Endothelial cell of umbilical vein (primary cell): Measurements from ENCODE around the gene GLI2.

Experiments
- EZH2 ChIP-seq: IDR thresholded peaks from 2 replicates; pipeline ENCODE4 v1.6.1; 2012; ENCODE audit warnings: borderline replicate concordance, low read depth, mild to moderate bottlenecking, moderate library complexity, low read length, inconsistent platforms; ENCODE audit not compliant: severe bottlenecking
- FOS ChIP-seq: IDR thresholded peaks from 2 replicates; pipeline ENCODE4 v1.6.1; 2011; ENCODE audit warnings: mild to moderate bottlenecking, low read length, moderate library complexity, borderline replicate concordance; ENCODE audit not compliant: insufficient read depth
- JUN ChIP-seq: IDR thresholded peaks from 2 replicates; pipeline ENCODE4 v1.6.1; 2011; ENCODE audit warnings: borderline replicate concordance, low read depth; ENCODE audit not compliant: insufficient read length, insufficient read depth
- MAX ChIP-seq: IDR thresholded peaks from 2 replicates; pipeline ENCODE4 v1.6.1; 2011; ENCODE audit not compliant: insufficient read depth, insufficient read length
- MYC ChIP-seq: IDR thresholded peaks from one replicate; pipeline ENCODE4 v1.6.1; 2011; ENCODE audit warnings: mild to moderate bottlenecking, low read depth, low read length
- POLR2A ChIP-seq: IDR thresholded peaks from 2 replicates; pipeline ENCODE4 v1.6.1; 2012; ENCODE audit warnings: low read depth, mild to moderate bottlenecking, control low read depth, low read length
- POLR2AphosphoS5 ChIP-seq: IDR thresholded peaks from 2 replicates; pipeline ENCODE4 v1.6.1; 2012; ENCODE audit warnings: low read depth, mild to moderate bottlenecking, control low read depth, low read length, moderate library complexity; ENCODE audit not compliant: insufficient read depth
- TF ChIP-seq, protein P1 (sequence below), 2 donors: IDR thresholded peaks; 1 replicate in 1 of 2; 2 replicates in 1 of 2; pipeline ENCODE4 v1.5.1; 2011; ENCODE audit warnings: low read length in 2 of 2, mild to moderate bottlenecking in 2 of 2, moderate library complexity in 2 of 2, control low read depth in 1 of 2, inconsistent platforms in 1 of 2, low read depth in 1 of 2; ENCODE audit not compliant: insufficient read depth in 1 of 2; ENCODE audit errors: extremely low read depth in 1 of 2

DNA sequence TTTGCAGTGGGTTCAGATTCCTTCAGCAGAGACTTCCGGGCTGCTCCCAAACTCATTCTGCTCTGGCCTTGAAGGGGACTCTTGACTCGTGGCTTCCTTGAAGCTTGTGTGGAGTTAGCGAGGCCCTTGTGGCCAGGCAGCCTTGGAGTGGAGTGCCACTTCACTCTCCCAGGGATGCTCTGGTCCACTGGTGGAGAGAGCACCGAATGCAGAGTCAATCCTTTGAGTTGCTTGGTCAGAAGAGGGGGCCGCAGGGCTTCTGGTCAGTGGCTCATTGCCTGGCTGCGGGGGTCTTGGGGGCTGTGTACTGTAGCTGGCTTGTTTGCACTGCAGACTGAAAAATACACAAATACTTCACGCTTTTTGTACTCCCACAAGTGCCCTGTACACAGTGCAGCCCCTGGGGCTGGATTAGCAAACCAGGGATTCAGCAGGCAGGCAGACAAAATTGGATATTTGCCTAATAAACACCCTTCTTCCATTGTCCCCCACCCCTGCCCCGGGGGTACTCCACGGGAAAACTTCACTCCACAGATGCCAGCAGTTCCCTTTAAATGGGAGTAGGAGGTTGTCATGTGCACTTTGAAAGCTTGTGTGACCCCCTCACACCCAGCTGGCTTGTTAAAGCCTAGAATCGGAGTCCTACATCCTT, 3.2 kb downstream of the GLI2 start:
- TF ChIP-seq EZH2 (no peak), POLR2AphosphoS5 (no peak), POLR2A (no peak), FOS (no peak), MAX (no peak), JUN (no peak), MYC (no peak)
- TF ChIP-seq, protein P1, sequence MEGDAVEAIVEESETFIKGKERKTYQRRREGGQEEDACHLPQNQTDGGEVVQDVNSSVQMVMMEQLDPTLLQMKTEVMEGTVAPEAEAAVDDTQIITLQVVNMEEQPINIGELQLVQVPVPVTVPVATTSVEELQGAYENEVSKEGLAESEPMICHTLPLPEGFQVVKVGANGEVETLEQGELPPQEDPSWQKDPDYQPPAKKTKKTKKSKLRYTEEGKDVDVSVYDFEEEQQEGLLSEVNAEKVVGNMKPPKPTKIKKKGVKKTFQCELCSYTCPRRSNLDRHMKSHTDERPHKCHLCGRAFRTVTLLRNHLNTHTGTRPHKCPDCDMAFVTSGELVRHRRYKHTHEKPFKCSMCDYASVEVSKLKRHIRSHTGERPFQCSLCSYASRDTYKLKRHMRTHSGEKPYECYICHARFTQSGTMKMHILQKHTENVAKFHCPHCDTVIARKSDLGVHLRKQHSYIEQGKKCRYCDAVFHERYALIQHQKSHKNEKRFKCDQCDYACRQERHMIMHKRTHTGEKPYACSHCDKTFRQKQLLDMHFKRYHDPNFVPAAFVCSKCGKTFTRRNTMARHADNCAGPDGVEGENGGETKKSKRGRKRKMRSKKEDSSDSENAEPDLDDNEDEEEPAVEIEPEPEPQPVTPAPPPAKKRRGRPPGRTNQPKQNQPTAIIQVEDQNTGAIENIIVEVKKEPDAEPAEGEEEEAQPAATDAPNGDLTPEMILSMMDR (IDR thresholded peaks at IDR 0.05; ENCODE audit: extremely low read depth in 1 of 2, insufficient read depth in 1 of 2, low read depth in 1 of 2, low read length in 2 of 2) = no peak
